GM15510 (cell line): ENCODE results near the gene STK32C.

Source experiments
- POLR2A ChIP-seq: IDR thresholded peaks from 3 replicates; pipeline ENCODE4 v1.6.1; 2011; ENCODE audit warnings: borderline replicate concordance; ENCODE audit not compliant: insufficient read length; ENCODE audit errors: extremely low read depth

STK32C gene

GRCh38 chr10:132273966-132274365 lies 33.8 kb downstream of the STK32C start:
- no peak for TF ChIP-seq POLR2A

- no peak for TF ChIP-seq POLR2A
Observed at GRCh38 chr10:132273304-132273944, 34.3 kb downstream of the STK32C start.

GRCh38 chr10:132272231-132272971 lies 35.3 kb downstream of the STK32C start:
- no peak for TF ChIP-seq POLR2A

GRCh38 chr10:132271458-132272230 lies 36.1 kb downstream of the STK32C start:
- no peak for TF ChIP-seq POLR2A

GRCh38 chr10:132270721-132271457 lies 36.9 kb downstream of the STK32C start:
- TF ChIP-seq POLR2A: no peak

- TF ChIP-seq POLR2A: no peak
Observed at GRCh38 chr10:132270256-132270655, 37.5 kb downstream of the STK32C start.

GRCh38 chr10:132269266-132270230 lies 38.2 kb downstream of the STK32C start:
- TF ChIP-seq POLR2A: no peak

GRCh38 chr10:132266594-132267161 lies 41.1 kb downstream of the STK32C start:
- no peak for TF ChIP-seq POLR2A

- TF ChIP-seq POLR2A: no peak
Observed at GRCh38 chr10:132265890-132266496, 41.8 kb downstream of the STK32C start.

GRCh38 chr10:132264966-132265889 lies 42.5 kb downstream of the STK32C start:
- no peak for TF ChIP-seq POLR2A

- TF ChIP-seq POLR2A: no peak
Observed at GRCh38 chr10:132264306-132264950, 43.3 kb downstream of the STK32C start.
